A375 (cell line): ENCODE data around the gene RASGRP4. TPM values are rescaled to one million over a fixed set of nuclear protein-coding genes. Genes with fewer than 3 reads are reported as not detected.

Experiments used
- total RNA-seq: library from RNA; depleted of rRNA; stranded (reverse); fragments of >200 nt; shearing (Covaris generic); gene quantifications from 2 replicates; pipeline ENCODE4 v1.2.3, GENCODE V29; 2014; rRNA removed

RASGRP4 gene, protein sequence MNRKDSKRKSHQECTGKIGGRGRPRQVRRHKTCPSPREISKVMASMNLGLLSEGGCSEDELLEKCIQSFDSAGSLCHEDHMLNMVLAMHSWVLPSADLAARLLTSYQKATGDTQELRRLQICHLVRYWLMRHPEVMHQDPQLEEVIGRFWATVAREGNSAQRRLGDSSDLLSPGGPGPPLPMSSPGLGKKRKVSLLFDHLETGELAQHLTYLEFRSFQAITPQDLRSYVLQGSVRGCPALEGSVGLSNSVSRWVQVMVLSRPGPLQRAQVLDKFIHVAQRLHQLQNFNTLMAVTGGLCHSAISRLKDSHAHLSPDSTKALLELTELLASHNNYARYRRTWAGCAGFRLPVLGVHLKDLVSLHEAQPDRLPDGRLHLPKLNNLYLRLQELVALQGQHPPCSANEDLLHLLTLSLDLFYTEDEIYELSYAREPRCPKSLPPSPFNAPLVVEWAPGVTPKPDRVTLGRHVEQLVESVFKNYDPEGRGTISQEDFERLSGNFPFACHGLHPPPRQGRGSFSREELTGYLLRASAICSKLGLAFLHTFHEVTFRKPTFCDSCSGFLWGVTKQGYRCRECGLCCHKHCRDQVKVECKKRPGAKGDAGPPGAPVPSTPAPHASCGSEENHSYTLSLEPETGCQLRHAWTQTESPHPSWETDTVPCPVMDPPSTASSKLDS
- total RNA-seq: not detected in 2 replicates

DNA sequence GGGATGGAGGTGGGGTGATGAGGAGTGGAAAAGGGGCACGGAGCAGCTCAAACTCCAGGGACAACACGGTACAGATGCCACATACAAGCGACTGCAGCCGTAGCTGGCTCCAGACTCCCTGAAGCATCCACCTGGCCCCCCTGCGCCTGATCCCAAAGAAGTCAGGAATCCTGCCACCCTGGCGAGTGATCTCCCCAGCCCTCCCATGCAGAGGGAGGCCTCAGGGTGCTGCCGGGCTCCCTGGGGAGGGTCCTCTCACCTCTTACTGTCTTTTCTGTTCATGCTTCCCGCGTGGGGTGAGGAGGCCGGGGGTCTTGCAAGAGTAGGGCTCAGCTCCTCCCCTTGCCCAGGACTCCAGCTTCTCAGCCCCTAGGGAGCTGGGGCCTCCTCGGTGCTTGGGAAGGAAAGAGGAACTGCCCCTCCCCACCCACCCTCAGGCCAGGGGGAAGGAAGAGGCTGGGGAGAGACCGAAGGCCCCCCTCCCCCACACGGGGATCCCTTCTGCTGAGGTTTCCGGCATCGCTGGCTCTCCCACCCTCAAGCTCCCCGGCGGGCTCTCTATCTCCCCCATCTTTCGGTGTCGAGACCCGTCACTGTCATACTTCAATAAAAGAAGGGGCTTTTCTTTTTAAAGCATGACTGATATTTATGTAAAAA lies at the start of gene RASGRP4:
RASGRP4 (minus strand) TSS at position 410 of the 657 bp plus-strand sequence; CDS start at position 282, 128 bp downstream.

DNA sequence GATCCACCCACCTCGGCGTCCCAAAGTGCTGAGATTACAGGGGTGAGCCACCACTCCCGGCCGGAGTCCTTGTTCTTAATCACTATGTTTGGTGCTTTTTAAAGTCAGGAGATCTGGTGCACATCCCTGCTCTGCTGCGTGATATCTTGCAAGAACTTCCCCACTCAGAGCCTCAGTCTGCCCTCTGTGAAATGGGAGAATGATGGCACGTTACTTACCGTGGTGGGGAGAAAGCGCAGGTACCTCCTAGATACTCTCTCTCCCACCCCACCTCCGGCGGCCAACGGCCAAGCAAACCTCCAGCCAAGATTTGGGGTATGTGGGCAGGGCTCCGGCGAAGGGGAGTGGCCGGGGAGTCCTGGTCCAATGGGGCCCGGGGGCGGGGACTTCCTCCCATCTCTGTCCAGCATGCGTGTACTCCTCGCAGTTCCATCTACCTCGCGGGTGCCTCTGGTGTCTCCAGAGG lies 7.3 kb upstream of the RASGRP4 start, which contains the start of gene RYR1:
RYR1 (plus strand) TSS at position 424 of the 466 bp plus-strand sequence. CDS start 139 bp downstream, outside the sequence.

DNA sequence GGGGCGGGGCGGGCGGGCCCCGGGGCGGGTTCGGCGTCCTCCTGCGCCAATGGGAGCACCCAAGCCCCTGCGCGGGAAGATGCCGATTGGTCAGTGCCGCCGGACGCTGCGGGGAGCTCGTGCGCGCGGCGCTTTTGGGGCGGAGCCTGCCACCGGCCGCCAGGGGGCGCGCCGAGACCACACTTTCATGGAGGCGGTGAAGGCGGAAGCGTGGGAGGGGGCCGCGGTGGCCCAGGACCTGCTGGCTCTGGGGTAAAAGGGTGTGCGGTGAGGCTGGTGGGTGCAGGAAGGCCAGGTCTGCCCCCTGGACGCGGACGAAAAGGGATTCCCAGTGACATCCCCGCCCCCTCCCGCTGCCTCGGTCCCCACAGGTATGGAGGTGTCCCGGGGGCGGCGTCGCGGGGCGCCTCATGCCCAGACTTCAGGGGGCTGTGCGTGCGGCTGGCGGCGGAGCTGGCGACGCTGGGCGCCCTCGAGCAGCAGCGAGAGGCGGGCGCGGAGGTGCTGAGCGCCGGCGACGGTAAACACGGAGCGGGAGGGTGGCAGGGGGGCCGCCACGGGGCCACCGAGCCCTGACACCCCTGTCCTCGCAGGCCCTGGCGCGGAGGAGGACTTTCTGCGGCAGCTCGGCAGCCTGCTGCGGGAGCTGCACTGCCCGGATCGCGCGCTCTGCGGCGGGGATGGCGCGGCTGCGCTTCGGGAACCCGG lies 22.9 kb downstream of the RASGRP4 start, which contains the start of gene FAM98C:
FAM98C (plus strand) TSS at position 127 of the 708 bp plus-strand sequence; CDS start at position 188, 61 bp downstream.

DNA sequence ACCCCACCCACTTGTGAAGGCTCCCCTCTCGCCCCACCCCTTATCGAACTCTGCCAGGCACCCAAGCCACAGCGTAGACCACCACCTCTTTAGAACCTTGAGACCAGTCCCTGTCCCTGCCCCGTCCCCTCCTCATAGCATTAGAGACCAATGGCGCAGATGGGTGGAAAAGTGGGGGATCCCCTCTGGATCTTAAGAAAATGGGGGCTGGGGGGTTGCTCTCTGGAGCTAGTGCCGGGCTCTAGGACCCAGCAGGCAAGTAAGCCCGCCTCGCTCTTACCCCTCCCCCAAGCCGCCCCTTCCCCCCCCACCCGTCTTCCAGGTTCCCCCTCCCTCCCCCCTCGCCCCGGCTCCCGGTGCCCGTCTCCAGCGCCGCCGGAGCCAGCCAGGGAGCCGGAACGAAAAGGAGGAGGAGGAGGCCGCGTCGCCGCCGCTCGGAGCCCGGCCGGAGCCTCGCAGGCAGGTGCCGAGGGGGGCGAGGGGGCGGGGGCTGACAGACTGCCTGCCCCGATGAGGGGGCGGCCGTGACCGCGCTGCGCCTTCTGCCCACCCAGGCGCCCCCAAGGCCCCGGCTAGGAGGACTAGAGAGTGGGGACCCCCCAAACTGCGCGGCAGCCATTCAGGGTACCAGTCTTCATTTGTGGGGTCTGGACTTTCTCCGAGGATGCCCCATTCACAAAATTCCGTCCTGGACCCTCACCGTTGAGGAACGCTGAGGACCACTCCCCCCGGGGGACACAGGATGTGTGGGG lies 37.5 kb downstream of the RASGRP4 start, which contains the start of gene SPRED3:
SPRED3 (plus strand) TSS at position 349 of the 752 bp plus-strand sequence. CDS start 1,606 bp downstream, outside the sequence.

DNA sequence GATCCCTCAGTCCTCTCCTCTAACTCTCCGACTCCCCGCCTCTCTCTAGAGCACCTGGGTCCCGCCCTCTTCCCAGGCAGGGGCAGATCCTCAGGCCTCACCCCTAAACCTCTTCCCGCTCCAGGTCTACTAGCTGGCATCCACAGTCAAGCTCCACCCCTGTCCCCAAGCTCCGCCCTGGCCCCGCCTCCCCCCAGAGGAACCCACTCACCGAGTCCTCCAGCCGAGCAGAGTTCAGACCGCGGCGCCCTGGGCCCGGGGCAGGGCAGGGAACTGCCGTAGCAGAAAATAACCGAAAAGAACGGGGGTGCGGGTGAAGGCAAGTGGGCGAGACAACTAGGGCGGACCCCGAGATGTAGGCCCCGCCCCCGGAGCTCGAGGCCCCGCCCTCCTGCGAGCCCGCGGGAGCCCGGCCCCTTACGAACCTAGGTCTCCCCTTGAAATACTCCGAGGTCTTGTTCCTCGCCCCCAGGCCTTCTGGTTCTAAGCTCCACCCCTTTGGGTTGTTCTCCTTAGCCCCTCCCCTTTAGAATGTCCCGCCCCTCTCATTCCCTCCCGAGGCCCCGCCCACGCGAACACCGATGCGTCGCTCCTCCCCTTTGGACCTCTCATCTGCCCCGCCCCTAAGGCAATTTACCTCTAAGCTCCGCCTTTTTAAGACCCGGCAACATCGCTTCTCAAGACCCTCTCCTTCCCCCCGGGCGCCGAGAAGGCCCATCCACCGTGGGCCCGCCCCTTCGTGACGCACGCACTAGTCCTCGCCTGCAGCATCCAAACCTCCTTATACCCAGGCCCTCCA lies 38.3 kb downstream of the RASGRP4 start, which contains the start of gene GGN:
GGN (minus strand) TSS at position 485 of the 799 bp plus-strand sequence. CDS start 773 bp downstream, outside the sequence.

DNA sequence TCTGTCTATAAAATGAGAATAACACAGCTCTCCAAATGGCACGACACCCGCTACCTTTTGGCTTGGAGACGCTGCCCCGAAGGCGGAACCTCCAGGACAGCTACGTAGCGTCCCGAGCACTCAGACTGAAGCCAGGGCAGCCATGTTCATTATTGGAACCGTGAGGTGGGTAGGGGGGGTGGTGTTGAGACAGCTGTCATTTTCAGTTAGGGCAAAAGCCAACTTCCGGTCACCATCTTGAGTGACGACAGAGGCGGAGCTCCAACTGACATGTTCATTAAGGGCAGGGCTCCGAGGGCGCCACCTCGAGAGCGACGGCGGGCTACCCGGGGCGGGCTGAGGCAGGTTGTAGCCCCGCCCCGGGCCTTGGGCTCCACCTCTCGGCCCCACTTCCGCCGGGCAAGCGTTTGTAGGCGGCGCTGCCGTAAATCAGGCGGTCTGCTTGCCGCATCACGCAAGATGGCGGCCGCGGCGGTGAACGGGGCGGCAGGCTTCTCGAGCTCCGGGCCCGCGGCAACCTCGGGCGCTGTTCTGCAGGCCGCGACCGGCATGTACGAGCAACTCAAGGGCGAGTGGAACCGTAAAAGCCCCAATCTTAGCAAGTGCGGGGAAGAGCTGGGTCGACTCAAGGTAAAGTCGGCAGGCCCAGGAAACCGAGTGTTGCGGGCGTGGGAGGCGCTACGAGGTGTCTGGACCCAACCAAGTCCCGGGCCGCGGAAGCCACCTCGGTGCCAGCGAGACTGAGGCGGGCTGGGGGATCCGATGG lies 51.5 kb downstream of the RASGRP4 start, which contains the start of gene PSMD8:
PSMD8 (plus strand) TSS at position 240 of the 766 bp plus-strand sequence; CDS start at position 271, 31 bp downstream.

Other genes with a start within 250 kb of the RASGRP4 start
- 8.2 and 9.2 TPM in 2 replicates for gene DPF1, start 202.0 kb downstream of the RASGRP4 start, total RNA-seq
- gene PPP1R14A, start 169.8 kb downstream of the RASGRP4 start, total RNA-seq: not detected in 2 replicates
- gene SPINT2, start 161.6 kb downstream of the RASGRP4 start, total RNA-seq: 0.08 TPM in 1 of 2 replicates, not detected in the other
- 88.0 and 90.9 TPM in 2 replicates for gene C19orf33, start 122.0 kb downstream of the RASGRP4 start, total RNA-seq
- 87.1 and 99.9 TPM in 2 replicates for gene YIF1B, start 110.3 kb downstream of the RASGRP4 start, total RNA-seq
- 0.69 and 0.98 TPM in 2 replicates for gene KCNK6, start 106.4 kb downstream of the RASGRP4 start, total RNA-seq
- gene CATSPERG, start 90.4 kb downstream of the RASGRP4 start, total RNA-seq: 0.64 and 1.8 TPM in 2 replicates
- gene PSMD8, start 51.6 kb downstream of the RASGRP4 start, total RNA-seq: 286 and 339 TPM in 2 replicates
- 0.41 and 1.8 TPM in 2 replicates for gene GGN, start 38.2 kb downstream of the RASGRP4 start, total RNA-seq
- 8.5 and 10.9 TPM in 2 replicates for gene SPRED3, start 37.5 kb downstream of the RASGRP4 start, total RNA-seq
- 20.3 and 24.9 TPM in 2 replicates for gene FAM98C, start 23.1 kb downstream of the RASGRP4 start, total RNA-seq
- gene RYR1, start 7.5 kb upstream of the RASGRP4 start, total RNA-seq: 0.05 and 0.19 TPM in 2 replicates
- gene MAP4K1, start 191.7 kb upstream of the RASGRP4 start, total RNA-seq: 0.34 and 1.3 TPM in 2 replicates
- 452 and 462 TPM in 2 replicates for gene EIF3K, start 193.0 kb upstream of the RASGRP4 start, total RNA-seq
- 607 and 674 TPM in 2 replicates for gene ACTN4, start 221.4 kb upstream of the RASGRP4 start, total RNA-seq